NOMO-1 treated with DMSO at 0.1 percent for 48 hours (cell line): ENCODE data around the gene RASSF8.

Source experiments
- DNase-seq: peaks from one replicate; lab custom pipeline; 2025; ENCODE audit not compliant: unreplicated experiment; lab: John Stamatoyannopoulos, UW

Gene RASSF8

GRCh38 chr12:26100666-26101349, 142.3 kb downstream of the RASSF8 start:
- no peak for DNase-seq

- no peak for DNase-seq
Measured at GRCh38 chr12:26101350-26101734, 142.9 kb downstream of the RASSF8 start.

GRCh38 chr12:26101763-26102162, 143.3 kb downstream of the RASSF8 start:
- DNase-seq: no peak

- no peak for DNase-seq
Measured at GRCh38 chr12:26102953-26103352, 144.5 kb downstream of the RASSF8 start.

GRCh38 chr12:26106347-26106746, 147.9 kb downstream of the RASSF8 start:
- DNase-seq: no peak

GRCh38 chr12:26108915-26109314, 150.4 kb downstream of the RASSF8 start:
- no peak for DNase-seq

- DNase-seq: no peak
Measured at GRCh38 chr12:26109343-26109881, 150.9 kb downstream of the RASSF8 start.

- no peak for DNase-seq
Measured at GRCh38 chr12:26112232-26112631, 153.8 kb downstream of the RASSF8 start.

- no peak for DNase-seq
Measured at GRCh38 chr12:26112703-26113147, 154.2 kb downstream of the RASSF8 start.

GRCh38 chr12:26113181-26113654, 154.7 kb downstream of the RASSF8 start:
- DNase-seq: no peak

- peak; percentile 57 for DNase-seq
Measured at GRCh38 chr12:26113853-26114719, 155.6 kb downstream of the RASSF8 start.

GRCh38 chr12:26114720-26115401, 156.4 kb downstream of the RASSF8 start:
- no peak for DNase-seq

- no peak for DNase-seq
Measured at GRCh38 chr12:26116829-26117715, 158.6 kb downstream of the RASSF8 start.

- peak; percentile 28 for DNase-seq
Measured at GRCh38 chr12:26118308-26118707, 159.8 kb downstream of the RASSF8 start.

- DNase-seq: peak; percentile 44
Measured at GRCh38 chr12:26119391-26119989, 161.0 kb downstream of the RASSF8 start.

GRCh38 chr12:26120561-26121274, 162.2 kb downstream of the RASSF8 start:
- DNase-seq: no peak

- DNase-seq: no peak
Measured at GRCh38 chr12:26121323-26122060, 163.0 kb downstream of the RASSF8 start.

GRCh38 chr12:26122061-26122680, 163.7 kb downstream of the RASSF8 start:
- peak; percentile 25 for DNase-seq
